Measurements from ENCODE around the gene FHAD1. TPM values are rescaled to one million over a fixed set of nuclear protein-coding genes. Genes with fewer than 3 reads are reported as not detected.

Gene FHAD1
- total and polyA plus RNA-seq, 2 of the 13 experiments (the other 11 are each of a cell fraction or from before 2014, with no cell fraction given), result not detected

GRCh38 chr1:15323351-15323988, 76.4 kb downstream of the FHAD1 start (continued):
- TF ChIP-seq, protein P1, sequence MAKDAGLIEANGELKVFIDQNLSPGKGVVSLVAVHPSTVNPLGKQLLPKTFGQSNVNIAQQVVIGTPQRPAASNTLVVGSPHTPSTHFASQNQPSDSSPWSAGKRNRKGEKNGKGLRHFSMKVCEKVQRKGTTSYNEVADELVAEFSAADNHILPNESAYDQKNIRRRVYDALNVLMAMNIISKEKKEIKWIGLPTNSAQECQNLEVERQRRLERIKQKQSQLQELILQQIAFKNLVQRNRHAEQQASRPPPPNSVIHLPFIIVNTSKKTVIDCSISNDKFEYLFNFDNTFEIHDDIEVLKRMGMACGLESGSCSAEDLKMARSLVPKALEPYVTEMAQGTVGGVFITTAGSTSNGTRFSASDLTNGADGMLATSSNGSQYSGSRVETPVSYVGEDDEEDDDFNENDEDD (CRISPR knock-in tag; IDR thresholded peaks at IDR 0.05; ENCODE audit: borderline replicate concordance), result no peak
- TF ChIP-seq GPN1 (CRISPR knock-in tag; IDR thresholded peaks at IDR 0.05; ENCODE audit: borderline replicate concordance) (no peak), CREB1 (IDR thresholded peaks at IDR 0.05) (no peak), CREB1 (CRISPR knock-in tag; IDR thresholded peaks at IDR 0.05) (no peak), SMC3 (IDR thresholded peaks at IDR 0.05; ENCODE audit: low read length) (peak; percentile 89), ELF4 (CRISPR knock-in tag; IDR thresholded peaks at IDR 0.05; ENCODE audit: borderline replicate concordance) (no peak), PBX2 (CRISPR knock-in tag; IDR thresholded peaks at IDR 0.05) (no peak), SRSF9 (IDR thresholded peaks at IDR 0.05; ENCODE audit: borderline replicate concordance, insufficient read depth, low read depth, low read length, poor library complexity, severe bottlenecking) (no peak), THAP9 (CRISPR knock-in tag; IDR thresholded peaks at IDR 0.05; ENCODE audit: borderline replicate concordance) (no peak), GABPB1 (CRISPR knock-in tag; IDR thresholded peaks at IDR 0.05) (no peak), STAT5B (CRISPR knock-in tag; IDR thresholded peaks at IDR 0.05) (no peak), CREBL2 (CRISPR knock-in tag; IDR thresholded peaks at IDR 0.05; ENCODE audit: borderline replicate concordance) (no peak), IKZF4 (CRISPR knock-in tag; IDR thresholded peaks at IDR 0.05; ENCODE audit: borderline replicate concordance, low read depth, not compliant biosample characterization) (no peak), FOXK2 (IDR thresholded peaks at IDR 0.05) (no peak), TGIF2 (CRISPR knock-in tag; IDR thresholded peaks at IDR 0.05) (no peak), ATF1 (CRISPR knock-in tag; IDR thresholded peaks at IDR 0.05) (no peak)
- TF ChIP-seq, protein P2, sequence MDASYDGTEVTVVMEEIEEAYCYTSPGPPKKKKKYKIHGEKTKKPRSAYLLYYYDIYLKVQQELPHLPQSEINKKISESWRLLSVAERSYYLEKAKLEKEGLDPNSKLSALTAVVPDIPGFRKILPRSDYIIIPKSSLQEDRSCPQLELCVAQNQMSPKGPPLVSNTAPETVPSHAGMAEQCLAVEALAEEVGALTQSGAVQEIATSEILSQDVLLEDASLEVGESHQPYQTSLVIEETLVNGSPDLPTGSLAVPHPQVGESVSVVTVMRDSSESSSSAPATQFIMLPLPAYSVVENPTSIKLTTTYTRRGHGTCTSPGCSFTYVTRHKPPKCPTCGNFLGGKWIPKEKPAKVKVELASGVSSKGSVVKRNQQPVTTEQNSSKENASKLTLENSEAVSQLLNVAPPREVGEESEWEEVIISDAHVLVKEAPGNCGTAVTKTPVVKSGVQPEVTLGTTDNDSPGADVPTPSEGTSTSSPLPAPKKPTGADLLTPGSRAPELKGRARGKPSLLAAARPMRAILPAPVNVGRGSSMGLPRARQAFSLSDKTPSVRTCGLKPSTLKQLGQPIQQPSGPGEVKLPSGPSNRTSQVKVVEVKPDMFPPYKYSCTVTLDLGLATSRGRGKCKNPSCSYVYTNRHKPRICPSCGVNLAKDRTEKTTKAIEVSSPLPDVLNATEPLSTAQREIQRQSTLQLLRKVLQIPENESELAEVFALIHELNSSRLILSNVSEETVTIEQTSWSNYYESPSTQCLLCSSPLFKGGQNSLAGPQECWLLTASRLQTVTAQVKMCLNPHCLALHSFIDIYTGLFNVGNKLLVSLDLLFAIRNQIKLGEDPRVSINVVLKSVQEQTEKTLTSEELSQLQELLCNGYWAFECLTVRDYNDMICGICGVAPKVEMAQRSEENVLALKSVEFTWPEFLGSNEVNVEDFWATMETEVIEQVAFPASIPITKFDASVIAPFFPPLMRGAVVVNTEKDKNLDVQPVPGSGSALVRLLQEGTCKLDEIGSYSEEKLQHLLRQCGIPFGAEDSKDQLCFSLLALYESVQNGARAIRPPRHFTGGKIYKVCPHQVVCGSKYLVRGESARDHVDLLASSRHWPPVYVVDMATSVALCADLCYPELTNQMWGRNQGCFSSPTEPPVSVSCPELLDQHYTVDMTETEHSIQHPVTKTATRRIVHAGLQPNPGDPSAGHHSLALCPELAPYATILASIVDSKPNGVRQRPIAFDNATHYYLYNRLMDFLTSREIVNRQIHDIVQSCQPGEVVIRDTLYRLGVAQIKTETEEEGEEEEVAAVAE (CRISPR knock-in tag; IDR thresholded peaks at IDR 0.05; ENCODE audit: borderline replicate concordance), result no peak
- TF ChIP-seq, protein P3, sequence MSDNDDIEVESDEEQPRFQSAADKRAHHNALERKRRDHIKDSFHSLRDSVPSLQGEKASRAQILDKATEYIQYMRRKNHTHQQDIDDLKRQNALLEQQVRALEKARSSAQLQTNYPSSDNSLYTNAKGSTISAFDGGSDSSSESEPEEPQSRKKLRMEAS (IDR thresholded peaks at IDR 0.05), result no peak
- TF ChIP-seq, protein P4, sequence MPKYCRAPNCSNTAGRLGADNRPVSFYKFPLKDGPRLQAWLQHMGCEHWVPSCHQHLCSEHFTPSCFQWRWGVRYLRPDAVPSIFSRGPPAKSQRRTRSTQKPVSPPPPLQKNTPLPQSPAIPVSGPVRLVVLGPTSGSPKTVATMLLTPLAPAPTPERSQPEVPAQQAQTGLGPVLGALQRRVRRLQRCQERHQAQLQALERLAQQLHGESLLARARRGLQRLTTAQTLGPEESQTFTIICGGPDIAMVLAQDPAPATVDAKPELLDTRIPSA (CRISPR knock-in tag; IDR thresholded peaks at IDR 0.05; ENCODE audit: borderline replicate concordance), result no peak

Measured in HepG2 (cell line).